Measurements from ENCODE around the gene ARHGAP4.

Gene ARHGAP4

GRCh38 chrX:153863251-153863991 lies 62.6 kb downstream of the ARHGAP4 start:
- no peak for DNase-seq

- no peak for DNase-seq
Measured at GRCh38 chrX:153862369-153863250, 63.5 kb downstream of the ARHGAP4 start.

GRCh38 chrX:153861733-153862310 lies 64.2 kb downstream of the ARHGAP4 start:
- no peak for DNase-seq

- no peak for DNase-seq
Measured at GRCh38 chrX:153861151-153861550, 64.9 kb downstream of the ARHGAP4 start.
